GM12864 (cell line): ENCODE results near the gene TPRA1.

Experiments
- DNase-seq: peaks from one replicate; pipeline ENCODE4 v3.0.0-alpha.2; 2011; ENCODE audit warnings: low read depth
- H3K4me3 ChIP-seq: 2 replicates; pipeline ENCODE4 v1.5.1; 2011; ENCODE audit warnings: mild to moderate bottlenecking, low read depth, low read length, control low read depth
- CTCF ChIP-seq: IDR thresholded peaks from 2 replicates; pipeline ENCODE4 v1.5.1; 2011; ENCODE audit warnings: low read depth, mild to moderate bottlenecking, moderate library complexity, low read length, control low read depth, inconsistent platforms; ENCODE audit errors: missing control alignments

Gene TPRA1

DNA sequence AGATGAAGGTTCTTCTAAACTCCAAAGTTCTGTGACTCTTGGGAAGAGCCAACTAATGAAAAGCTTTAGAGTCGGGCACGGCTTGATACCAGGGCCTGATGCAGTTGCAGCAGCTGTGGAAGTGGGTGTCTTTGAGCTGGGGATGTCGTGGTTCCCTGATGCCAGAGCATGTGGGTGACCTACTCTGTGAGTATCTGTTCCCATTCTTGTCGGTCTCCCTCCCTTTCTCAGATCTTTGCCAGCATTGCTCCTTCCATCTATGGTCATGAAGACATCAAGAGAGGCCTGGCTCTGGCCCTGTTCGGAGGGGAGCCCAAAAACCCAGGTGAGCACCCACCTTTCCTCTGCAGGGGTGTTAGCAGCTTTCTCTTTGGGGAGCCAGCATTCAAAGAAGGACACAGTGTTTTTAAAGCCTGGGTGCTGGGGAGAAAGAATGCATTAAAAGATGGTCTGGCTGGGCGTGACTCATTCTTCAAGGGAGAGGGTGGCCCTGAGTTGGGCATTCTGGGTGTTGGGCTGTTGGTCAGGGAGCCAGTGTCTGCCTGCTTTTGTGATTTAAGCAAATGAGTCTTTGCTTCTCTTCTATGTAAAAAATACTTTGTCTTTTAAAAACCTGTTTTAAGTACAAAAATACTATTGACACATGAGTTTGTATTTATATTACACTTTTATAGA, 25.2 kb upstream of the TPRA1 start:
- no peak overlapping the region for H3K4me3 ChIP-seq
- DNase-seq, result no peak
- TF ChIP-seq CTCF, result no peak

DNA sequence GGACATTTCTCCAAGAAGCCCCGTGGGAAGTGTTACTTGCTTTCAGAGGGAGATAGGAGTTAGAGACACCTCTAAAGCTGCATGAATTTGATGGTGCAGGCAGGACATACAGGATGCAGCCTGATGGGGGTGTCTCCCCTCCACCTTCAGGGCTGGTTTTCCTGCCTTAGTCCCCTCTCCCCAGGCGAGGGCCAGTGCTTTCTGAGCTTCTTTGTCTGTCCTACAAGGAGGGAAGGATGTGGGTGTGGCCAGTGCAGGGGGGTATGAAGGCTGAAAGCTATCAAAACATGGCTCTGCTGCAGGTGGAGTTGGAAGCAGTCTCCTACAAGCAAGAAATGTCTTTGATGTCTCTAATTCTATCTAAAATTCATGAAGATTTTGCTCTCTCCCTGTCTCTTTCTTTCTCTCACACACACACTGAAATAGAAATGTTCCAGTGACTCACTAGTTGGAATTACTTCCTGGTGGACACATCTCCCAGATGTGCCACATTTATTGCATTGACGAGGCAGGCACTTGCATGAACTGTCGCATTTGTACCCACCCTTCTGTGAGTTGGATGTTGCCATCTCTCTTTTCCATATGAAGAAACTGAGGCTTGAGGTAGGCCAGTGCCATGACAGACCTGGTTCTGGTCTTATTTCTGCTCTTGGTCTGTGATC, 24.5 kb upstream of the TPRA1 start:
- no peak for TF ChIP-seq CTCF
- DNase-seq, result no peak
- no peak overlapping the region for H3K4me3 ChIP-seq

- DNase-seq, result no peak
- H3K4me3 ChIP-seq, result no peak overlapping the region
- TF ChIP-seq CTCF, result no peak
Measured at GRCh38 chr3:127613406-127613805, 22.9 kb upstream of the TPRA1 start.

GRCh38 chr3:127612966-127613365, 22.4 kb upstream of the TPRA1 start:
- no peak for TF ChIP-seq CTCF
- DNase-seq, result no peak

DNA sequence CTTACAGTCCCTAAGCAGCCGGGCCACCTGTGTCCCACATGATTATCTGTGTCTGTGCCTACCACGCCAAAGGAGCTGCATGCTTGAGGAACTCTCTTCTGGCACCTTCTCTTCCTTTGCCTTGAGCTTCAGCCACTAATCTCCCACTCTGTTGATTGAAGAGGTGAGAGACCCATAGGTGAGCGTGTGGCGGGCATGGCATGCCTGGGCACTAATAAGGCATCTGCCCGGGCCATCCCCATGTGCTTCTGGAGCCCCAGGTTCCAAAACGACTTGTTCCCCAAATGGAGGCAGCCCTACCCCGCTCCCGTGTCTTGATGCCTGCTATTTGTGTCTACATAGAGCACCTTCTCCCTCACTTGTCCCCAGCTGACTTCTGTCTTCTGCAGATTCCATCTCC, 20.7 kb upstream of the TPRA1 start:
- no peak for TF ChIP-seq CTCF
- H3K4me3 ChIP-seq, result no peak overlapping the region
- no peak for DNase-seq

More at GRCh38 chr3:127612966-127613365, 22.4 kb upstream of the TPRA1 start:
- H3K4me3 ChIP-seq, result no peak overlapping the region

- no peak for DNase-seq
- no peak for TF ChIP-seq CTCF
- no peak overlapping the region for H3K4me3 ChIP-seq
Measured at GRCh38 chr3:127610105-127610504, 19.6 kb upstream of the TPRA1 start.

GRCh38 chr3:127608362-127608718, 17.8 kb upstream of the TPRA1 start:
- no peak for TF ChIP-seq CTCF
- no peak for DNase-seq
- H3K4me3 ChIP-seq, result no peak overlapping the region
